ENCODE data around the gene VAPB. TPM values are rescaled to one million over a fixed set of nuclear protein-coding genes. Genes with fewer than 3 reads are reported as not detected.

Gene VAPB
- total RNA-seq, 1 donor from 2014 or later, result 47.6 TPM

- Mint-ChIP-seq H3K27ac (ENCODE audit: unreplicated experiment) (peak overlapping the region; percentile 5), H3K4me3 (ENCODE audit: unreplicated experiment) (no peak overlapping the region), H3K36me3 (ENCODE audit: unreplicated experiment) (peaks cover 3% of the 10 kb centered on the region), H3K4me1 (ENCODE audit: unreplicated experiment) (peaks cover 46% of the 10 kb centered on the region), H3K27me3 (ENCODE audit: unreplicated experiment) (no peaks in the 10 kb centered on the region), H3K9me3 (ENCODE audit: unreplicated experiment) (no peaks in the 10 kb centered on the region)
- no peak for DNase-seq (ENCODE audit: extremely low spot score, unreplicated experiment)
- TF ChIP-seq, protein P1, sequence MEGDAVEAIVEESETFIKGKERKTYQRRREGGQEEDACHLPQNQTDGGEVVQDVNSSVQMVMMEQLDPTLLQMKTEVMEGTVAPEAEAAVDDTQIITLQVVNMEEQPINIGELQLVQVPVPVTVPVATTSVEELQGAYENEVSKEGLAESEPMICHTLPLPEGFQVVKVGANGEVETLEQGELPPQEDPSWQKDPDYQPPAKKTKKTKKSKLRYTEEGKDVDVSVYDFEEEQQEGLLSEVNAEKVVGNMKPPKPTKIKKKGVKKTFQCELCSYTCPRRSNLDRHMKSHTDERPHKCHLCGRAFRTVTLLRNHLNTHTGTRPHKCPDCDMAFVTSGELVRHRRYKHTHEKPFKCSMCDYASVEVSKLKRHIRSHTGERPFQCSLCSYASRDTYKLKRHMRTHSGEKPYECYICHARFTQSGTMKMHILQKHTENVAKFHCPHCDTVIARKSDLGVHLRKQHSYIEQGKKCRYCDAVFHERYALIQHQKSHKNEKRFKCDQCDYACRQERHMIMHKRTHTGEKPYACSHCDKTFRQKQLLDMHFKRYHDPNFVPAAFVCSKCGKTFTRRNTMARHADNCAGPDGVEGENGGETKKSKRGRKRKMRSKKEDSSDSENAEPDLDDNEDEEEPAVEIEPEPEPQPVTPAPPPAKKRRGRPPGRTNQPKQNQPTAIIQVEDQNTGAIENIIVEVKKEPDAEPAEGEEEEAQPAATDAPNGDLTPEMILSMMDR (IDR thresholded peaks at IDR 0.05), result no peak
These were observed 4.3 kb downstream of the VAPB start for GRCh38 chr20:58393299-58393698.

GRCh38 chr20:58394801-58395200 lies 5.8 kb downstream of the VAPB start:
- TF ChIP-seq, protein P1 (IDR thresholded peaks at IDR 0.05), result no peak
- no peaks in the 10 kb centered on the region for H3K9me3 Mint-ChIP-seq (ENCODE audit: unreplicated experiment)
- no peak overlapping the region for H3K27ac Mint-ChIP-seq (ENCODE audit: unreplicated experiment)
- H3K27me3 Mint-ChIP-seq (ENCODE audit: unreplicated experiment), result no peaks in the 10 kb centered on the region
- H3K36me3 Mint-ChIP-seq (ENCODE audit: unreplicated experiment), result peaks cover 3% of the 10 kb centered on the region
- H3K4me1 Mint-ChIP-seq (ENCODE audit: unreplicated experiment), result peaks cover 46% of the 10 kb centered on the region
- DNase-seq (ENCODE audit: extremely low spot score, unreplicated experiment), result no peak
- no peak overlapping the region for H3K4me3 Mint-ChIP-seq (ENCODE audit: unreplicated experiment)

- Mint-ChIP-seq H3K9me3 (ENCODE audit: unreplicated experiment) (no peaks in the 10 kb centered on the region), H3K36me3 (ENCODE audit: unreplicated experiment) (no peaks in the 10 kb centered on the region), H3K27me3 (ENCODE audit: unreplicated experiment) (no peaks in the 10 kb centered on the region), H3K4me3 (ENCODE audit: unreplicated experiment) (no peak overlapping the region), H3K4me1 (ENCODE audit: unreplicated experiment) (peaks cover 42% of the 10 kb centered on the region), H3K27ac (ENCODE audit: unreplicated experiment) (no peak overlapping the region)
- TF ChIP-seq, protein P1 (IDR thresholded peaks at IDR 0.05), result no peak
- no peak for DNase-seq (ENCODE audit: extremely low spot score, unreplicated experiment)
These were observed 6.6 kb downstream of the VAPB start for GRCh38 chr20:58395604-58396003.

GRCh38 chr20:58397429-58397828 lies 8.4 kb downstream of the VAPB start:
- TF ChIP-seq, protein P1 (IDR thresholded peaks at IDR 0.05), result no peak
- no peak for DNase-seq (ENCODE audit: extremely low spot score, unreplicated experiment)
- Mint-ChIP-seq H3K36me3 (ENCODE audit: unreplicated experiment) (no peaks in the 10 kb centered on the region), H3K27ac (ENCODE audit: unreplicated experiment) (no peak overlapping the region), H3K4me1 (ENCODE audit: unreplicated experiment) (peaks cover 30% of the 10 kb centered on the region), H3K27me3 (ENCODE audit: unreplicated experiment) (no peaks in the 10 kb centered on the region), H3K4me3 (ENCODE audit: unreplicated experiment) (no peak overlapping the region), H3K9me3 (ENCODE audit: unreplicated experiment) (no peaks in the 10 kb centered on the region)

GRCh38 chr20:58398254-58398653 lies 9.2 kb downstream of the VAPB start:
- Mint-ChIP-seq H3K36me3 (ENCODE audit: unreplicated experiment) (no peaks in the 10 kb centered on the region), H3K27me3 (ENCODE audit: unreplicated experiment) (no peaks in the 10 kb centered on the region), H3K9me3 (ENCODE audit: unreplicated experiment) (no peaks in the 10 kb centered on the region), H3K4me3 (ENCODE audit: unreplicated experiment) (no peak overlapping the region), H3K4me1 (ENCODE audit: unreplicated experiment) (peaks cover 24% of the 10 kb centered on the region), H3K27ac (ENCODE audit: unreplicated experiment) (no peak overlapping the region)
- no peak for DNase-seq (ENCODE audit: extremely low spot score, unreplicated experiment)
- TF ChIP-seq, protein P1 (IDR thresholded peaks at IDR 0.05), result no peak

Data from osteocyte (in vitro differentiated cells).